ENCODE data around the gene CA10. TPM values are rescaled to one million over a fixed set of nuclear protein-coding genes. Genes with fewer than 3 reads are reported as not detected.

The CA10 gene
- total and polyA plus RNA-seq, 2 donors (not counting 1 experiment from before 2014, with no cell fraction given), result not detected

GRCh38 chr17:52041123-52041617 lies 117.3 kb downstream of the CA10 start:
- no peak overlapping the region for H3K27ac ChIP-seq (ENCODE audit: insufficient read depth, low read length)
- H3K27me3 ChIP-seq (ENCODE audit: control insufficient read depth, insufficient read depth, low read length), result no peaks in the 10 kb centered on the region
- no peaks in the 10 kb centered on the region for H3K4me1 ChIP-seq (ENCODE audit: control insufficient read depth, extremely low read depth, insufficient read depth, low read length)
- H3K4me3 ChIP-seq (replicated peaks in 1 of 4; ENCODE audit: control extremely low read depth in 1 of 4, insufficient read depth in 1 of 4, low read depth in 3 of 4, low read length in 4 of 4), result no peak overlapping the region
- no peak overlapping the region for H3K9ac ChIP-seq (ENCODE audit: insufficient read depth, low read length)
- TF ChIP-seq, protein P1, sequence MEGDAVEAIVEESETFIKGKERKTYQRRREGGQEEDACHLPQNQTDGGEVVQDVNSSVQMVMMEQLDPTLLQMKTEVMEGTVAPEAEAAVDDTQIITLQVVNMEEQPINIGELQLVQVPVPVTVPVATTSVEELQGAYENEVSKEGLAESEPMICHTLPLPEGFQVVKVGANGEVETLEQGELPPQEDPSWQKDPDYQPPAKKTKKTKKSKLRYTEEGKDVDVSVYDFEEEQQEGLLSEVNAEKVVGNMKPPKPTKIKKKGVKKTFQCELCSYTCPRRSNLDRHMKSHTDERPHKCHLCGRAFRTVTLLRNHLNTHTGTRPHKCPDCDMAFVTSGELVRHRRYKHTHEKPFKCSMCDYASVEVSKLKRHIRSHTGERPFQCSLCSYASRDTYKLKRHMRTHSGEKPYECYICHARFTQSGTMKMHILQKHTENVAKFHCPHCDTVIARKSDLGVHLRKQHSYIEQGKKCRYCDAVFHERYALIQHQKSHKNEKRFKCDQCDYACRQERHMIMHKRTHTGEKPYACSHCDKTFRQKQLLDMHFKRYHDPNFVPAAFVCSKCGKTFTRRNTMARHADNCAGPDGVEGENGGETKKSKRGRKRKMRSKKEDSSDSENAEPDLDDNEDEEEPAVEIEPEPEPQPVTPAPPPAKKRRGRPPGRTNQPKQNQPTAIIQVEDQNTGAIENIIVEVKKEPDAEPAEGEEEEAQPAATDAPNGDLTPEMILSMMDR (conservative IDR thresholded peaks at IDR 0.05 in 1 of 2, IDR thresholded peaks at IDR 0.05 in 1 of 2; ENCODE audit: low read depth in 1 of 2, low read length in 2 of 2), result no peak
- TF ChIP-seq EZH2 (IDR thresholded peaks at IDR 0.05; ENCODE audit: low read length, missing control alignments), result no peak
- H2AFZ ChIP-seq (ENCODE audit: low read length), result no peak overlapping the region
- no peaks in the 10 kb centered on the region for H3K36me3 ChIP-seq (ENCODE audit: control insufficient read depth, insufficient read depth, low read length)
- no peaks in the 10 kb centered on the region for H4K20me1 ChIP-seq (ENCODE audit: control insufficient read depth, extremely low read depth, insufficient read depth, low read length)
- H3K4me2 ChIP-seq (ENCODE audit: extremely low read depth, insufficient read depth, low read length), result no peak overlapping the region
- H3K9me3 ChIP-seq (ENCODE audit: control insufficient read depth, insufficient read depth, low read depth, low read length), result no peaks in the 10 kb centered on the region
- H3K79me2 ChIP-seq (ENCODE audit: control insufficient read depth, insufficient read depth, low read length), result no peaks in the 10 kb centered on the region
- DNase-seq (ENCODE audit: low read depth in 2 of 2), result no peak

GRCh38 chr17:52036416-52036815 lies 122.1 kb downstream of the CA10 start:
- Histone ChIP-seq H3K9me3 (ENCODE audit: control insufficient read depth, insufficient read depth, low read depth, low read length) (no peaks in the 10 kb centered on the region), H3K4me1 (ENCODE audit: control insufficient read depth, extremely low read depth, insufficient read depth, low read length) (no peaks in the 10 kb centered on the region), H3K27ac (ENCODE audit: insufficient read depth, low read length) (no peak overlapping the region), H3K36me3 (ENCODE audit: control insufficient read depth, insufficient read depth, low read length) (no peaks in the 10 kb centered on the region), H3K9ac (ENCODE audit: insufficient read depth, low read length) (no peak overlapping the region), H3K79me2 (ENCODE audit: control insufficient read depth, insufficient read depth, low read length) (no peaks in the 10 kb centered on the region), H4K20me1 (ENCODE audit: control insufficient read depth, extremely low read depth, insufficient read depth, low read length) (no peaks in the 10 kb centered on the region), H3K4me3 (replicated peaks in 1 of 4; ENCODE audit: control extremely low read depth in 1 of 4, insufficient read depth in 1 of 4, low read depth in 3 of 4, low read length in 4 of 4) (no peak overlapping the region), H3K4me2 (ENCODE audit: extremely low read depth, insufficient read depth, low read length) (no peak overlapping the region), H3K27me3 (ENCODE audit: control insufficient read depth, insufficient read depth, low read length) (no peaks in the 10 kb centered on the region), H2AFZ (ENCODE audit: low read length) (no peak overlapping the region)
- DNase-seq (ENCODE audit: low read depth in 2 of 2), result no peak
- no peak for TF ChIP-seq EZH2 (IDR thresholded peaks at IDR 0.05; ENCODE audit: low read length, missing control alignments)
- TF ChIP-seq, protein P1 (conservative IDR thresholded peaks at IDR 0.05 in 1 of 2, IDR thresholded peaks at IDR 0.05 in 1 of 2; ENCODE audit: low read depth in 1 of 2, low read length in 2 of 2), result no peak

DNA sequence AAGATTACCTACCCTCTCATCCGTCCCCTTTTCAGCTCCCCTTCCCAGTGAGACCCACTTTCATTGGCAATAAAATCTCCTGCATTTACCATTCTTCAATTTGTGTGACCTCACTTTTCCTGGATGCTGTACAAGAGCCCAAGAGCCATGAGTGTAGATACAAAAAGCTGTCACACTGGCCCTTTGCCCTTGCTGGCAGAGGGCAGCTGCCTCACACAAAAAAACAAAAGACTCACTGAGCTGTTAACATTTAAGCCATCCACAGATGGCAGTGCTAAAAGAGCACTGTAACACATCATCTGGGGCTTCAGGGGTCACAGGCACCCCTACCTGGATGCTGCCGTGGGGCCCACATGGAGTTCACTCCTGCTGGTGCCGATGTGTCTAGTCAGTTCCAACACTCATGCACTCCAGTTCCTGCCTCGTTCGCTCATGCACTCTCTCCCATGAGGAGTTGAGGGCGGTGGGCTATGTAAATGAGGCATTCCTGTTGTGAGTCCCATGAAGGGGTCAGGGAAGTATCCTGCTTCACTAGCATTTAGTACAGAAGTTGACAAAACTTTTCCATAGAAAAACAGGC lies 123.1 kb downstream of the CA10 start:
- DNase-seq (ENCODE audit: low read depth in 2 of 2), result no peak
- no peaks in the 10 kb centered on the region for H3K27me3 ChIP-seq (ENCODE audit: control insufficient read depth, insufficient read depth, low read length)
- no peaks in the 10 kb centered on the region for H4K20me1 ChIP-seq (ENCODE audit: control insufficient read depth, extremely low read depth, insufficient read depth, low read length)
- no peak overlapping the region for H2AFZ ChIP-seq (ENCODE audit: low read length)
- no peak overlapping the region for H3K4me2 ChIP-seq (ENCODE audit: extremely low read depth, insufficient read depth, low read length)
- TF ChIP-seq EZH2 (IDR thresholded peaks at IDR 0.05; ENCODE audit: low read length, missing control alignments), result no peak
- TF ChIP-seq, protein P1 (conservative IDR thresholded peaks at IDR 0.05 in 1 of 2, IDR thresholded peaks at IDR 0.05 in 1 of 2; ENCODE audit: low read depth in 1 of 2, low read length in 2 of 2), result no peak
- no peaks in the 10 kb centered on the region for H3K4me1 ChIP-seq (ENCODE audit: control insufficient read depth, extremely low read depth, insufficient read depth, low read length)
- H3K27ac ChIP-seq (ENCODE audit: insufficient read depth, low read length), result no peak overlapping the region
- H3K9me3 ChIP-seq (ENCODE audit: control insufficient read depth, insufficient read depth, low read depth, low read length), result no peaks in the 10 kb centered on the region
- no peak overlapping the region for H3K9ac ChIP-seq (ENCODE audit: insufficient read depth, low read length)
- H3K4me3 ChIP-seq (replicated peaks in 1 of 4; ENCODE audit: control extremely low read depth in 1 of 4, insufficient read depth in 1 of 4, low read depth in 3 of 4, low read length in 4 of 4), result no peak overlapping the region
- no peaks in the 10 kb centered on the region for H3K36me3 ChIP-seq (ENCODE audit: control insufficient read depth, insufficient read depth, low read length)
- H3K79me2 ChIP-seq (ENCODE audit: control insufficient read depth, insufficient read depth, low read length), result no peaks in the 10 kb centered on the region
